ENCODE results near the gene RILPL2.

DNA sequence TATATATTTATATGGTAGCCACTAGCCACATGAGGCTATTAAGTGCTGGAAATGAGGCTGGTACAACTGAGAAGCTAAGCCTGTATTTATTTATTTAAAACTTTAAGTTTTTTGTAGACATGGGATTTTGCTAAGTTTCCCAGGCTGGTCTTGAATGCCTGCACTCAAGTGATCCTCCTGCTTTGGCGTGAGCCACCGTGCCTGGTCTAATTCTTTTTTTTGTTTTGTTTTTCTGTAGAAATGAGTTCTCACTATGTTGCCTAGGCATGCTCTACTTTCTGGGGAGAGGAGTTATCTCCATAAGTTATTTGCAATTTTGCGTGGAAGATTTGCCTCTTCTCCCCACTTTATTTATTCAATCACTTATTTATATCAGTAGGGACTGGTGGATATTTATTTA, 16.7 kb upstream of the RILPL2 start:
- no peak for TF ChIP-seq CTCF (IDR thresholded peaks at IDR 0.05)
- TF ChIP-seq POLR2A (IDR thresholded peaks at IDR 0.05) = no peak

All from prostate gland (tissue), 2 donors.